Mesenchymal stem cell (in vitro differentiated cells and primary cell): Measurements from ENCODE around the gene C10orf71.

ENCODE experiments used
- DNase-seq: peaks from one replicate; pipeline ENCODE4 v3.0.0-alpha.2; 2013
- H2AFZ ChIP-seq: one replicate; pipeline ENCODE4 v1.6.1; 2013; ENCODE audit warnings: low read depth, mild to moderate bottlenecking, control low read depth, inconsistent platforms, low read length, moderate library complexity
- H2AK5ac ChIP-seq: 2 replicates; pipeline ENCODE4 v1.6.1; 2013; ENCODE audit warnings: low read length, moderate library complexity, mild to moderate bottlenecking, inconsistent platforms; ENCODE audit not compliant: severe bottlenecking
- H2BK120ac ChIP-seq: one replicate; pipeline ENCODE4 v1.6.1; 2013; ENCODE audit warnings: low read depth, mild to moderate bottlenecking, inconsistent platforms, low read length, moderate library complexity
- H2BK12ac ChIP-seq, 2 experiments: one replicate each; pipeline ENCODE4 v1.6.1; 2013; ENCODE audit warnings: inconsistent platforms in 2 of 2, low read length in 2 of 2, mild to moderate bottlenecking in 2 of 2, moderate library complexity in 2 of 2, control low read depth in 1 of 2
- H2BK15ac ChIP-seq: one replicate; pipeline ENCODE4 v1.6.1; 2013; ENCODE audit warnings: mild to moderate bottlenecking, low read depth, inconsistent platforms; ENCODE audit not compliant: poor library complexity, severe bottlenecking
- H2BK5ac ChIP-seq: 2 replicates; pipeline ENCODE4 v1.6.1; 2013; ENCODE audit warnings: low read depth, mild to moderate bottlenecking, low read length, control low read depth, inconsistent platforms; ENCODE audit not compliant: poor library complexity, severe bottlenecking
- H3K14ac ChIP-seq, 2 experiments: one replicate each; pipeline ENCODE4 v1.6.1; 2013; ENCODE audit warnings: inconsistent platforms in 2 of 2, low read length in 2 of 2, control low read depth in 1 of 2, mild to moderate bottlenecking in 1 of 2, moderate library complexity in 1 of 2
- H3K18ac ChIP-seq, 2 experiments: one replicate each; pipeline ENCODE4 v1.6.1; 2013; ENCODE audit warnings: inconsistent platforms in 2 of 2, low read length in 2 of 2, control low read depth in 1 of 2, low read depth in 1 of 2, mild to moderate bottlenecking in 1 of 2
- H3K23ac ChIP-seq, 2 experiments: one replicate each; pipeline ENCODE4 v1.6.1; 2013; ENCODE audit warnings: inconsistent platforms in 2 of 2, low read length in 2 of 2, mild to moderate bottlenecking in 2 of 2, moderate library complexity in 2 of 2, control low read depth in 1 of 2
- H3K27ac ChIP-seq: 2 replicates; pipeline ENCODE4 v1.5.1; 2013; ENCODE audit warnings: mild to moderate bottlenecking, moderate library complexity, low read length, control low read depth, inconsistent platforms; ENCODE audit not compliant: poor library complexity, severe bottlenecking
- H3K27me3 ChIP-seq, 2 experiments: 2 replicates each; pipeline versions ENCODE4 v1.6.1 to v1.7.0; 2013; ENCODE audit warnings: low read length in 2 of 2, mild to moderate bottlenecking in 2 of 2, moderate library complexity in 2 of 2, control low read depth in 1 of 2, inconsistent platforms in 1 of 2; ENCODE audit not compliant: control insufficient read depth in 1 of 2, insufficient read depth in 1 of 2
- H3K36me3 ChIP-seq, 2 experiments: 2 replicates each; pipeline versions ENCODE4 v1.6.1 to v1.7.0; 2013; ENCODE audit warnings: low read length in 2 of 2, control low read depth in 1 of 2, inconsistent platforms in 1 of 2, low read depth in 1 of 2, mild to moderate bottlenecking in 1 of 2; ENCODE audit not compliant: insufficient read depth in 2 of 2, control insufficient read depth in 1 of 2
- H3K4ac ChIP-seq, 2 experiments: one replicate each; pipeline ENCODE4 v1.6.1; 2013; ENCODE audit warnings: inconsistent platforms in 2 of 2, low read length in 2 of 2, mild to moderate bottlenecking in 2 of 2, moderate library complexity in 2 of 2, control low read depth in 1 of 2, low read depth in 1 of 2
- H3K4me1 ChIP-seq: 2 replicates; pipeline ENCODE4 v1.6.1; 2013; ENCODE audit warnings: low read depth, low read length, control low read depth; ENCODE audit not compliant: control insufficient read depth, insufficient read depth
- H3K4me2 ChIP-seq: 2 replicates; pipeline ENCODE4 v1.6.1; 2013; ENCODE audit warnings: low read length, mild to moderate bottlenecking, inconsistent platforms; ENCODE audit not compliant: poor library complexity, severe bottlenecking
- H3K4me3 ChIP-seq, 2 experiments: 2 replicates each; pipeline versions ENCODE4 v1.5.1 to v1.7.0; 2013; ENCODE audit warnings: low read length in 2 of 2, mild to moderate bottlenecking in 2 of 2, control low read depth in 1 of 2, low read depth in 1 of 2; ENCODE audit not compliant: insufficient read depth in 1 of 2
- H3K79me1 ChIP-seq: replicated peaks from 2 replicates; pipeline ENCODE4 v1.6.1; 2013; ENCODE audit warnings: mild to moderate bottlenecking, control low read depth, low read length, inconsistent platforms; ENCODE audit not compliant: poor library complexity, severe bottlenecking
- H3K9ac ChIP-seq: 2 replicates; pipeline ENCODE4 v1.7.0; 2013; ENCODE audit warnings: mild to moderate bottlenecking, low read length, moderate library complexity
- H3K9me3 ChIP-seq: 2 replicates; pipeline ENCODE4 v1.7.0; 2013; ENCODE audit warnings: mild to moderate bottlenecking, low read length; ENCODE audit not compliant: control insufficient read depth
- H4K8ac ChIP-seq: one replicate; pipeline ENCODE4 v1.6.1; 2013; ENCODE audit warnings: inconsistent platforms, mild to moderate bottlenecking, low read length, moderate library complexity
- H4K91ac ChIP-seq: one replicate; pipeline ENCODE4 v1.6.1; 2013; ENCODE audit warnings: mild to moderate bottlenecking, low read length, inconsistent platforms
- WGBS: methylation state at CpG from one replicate; pipeline ENCODE4 v1.1.7; 2013; ENCODE audit warnings: mixed read lengths; 5-methylcytosine and 5-hydroxymethylcytosine counted together

The C10orf71 gene

DNA sequence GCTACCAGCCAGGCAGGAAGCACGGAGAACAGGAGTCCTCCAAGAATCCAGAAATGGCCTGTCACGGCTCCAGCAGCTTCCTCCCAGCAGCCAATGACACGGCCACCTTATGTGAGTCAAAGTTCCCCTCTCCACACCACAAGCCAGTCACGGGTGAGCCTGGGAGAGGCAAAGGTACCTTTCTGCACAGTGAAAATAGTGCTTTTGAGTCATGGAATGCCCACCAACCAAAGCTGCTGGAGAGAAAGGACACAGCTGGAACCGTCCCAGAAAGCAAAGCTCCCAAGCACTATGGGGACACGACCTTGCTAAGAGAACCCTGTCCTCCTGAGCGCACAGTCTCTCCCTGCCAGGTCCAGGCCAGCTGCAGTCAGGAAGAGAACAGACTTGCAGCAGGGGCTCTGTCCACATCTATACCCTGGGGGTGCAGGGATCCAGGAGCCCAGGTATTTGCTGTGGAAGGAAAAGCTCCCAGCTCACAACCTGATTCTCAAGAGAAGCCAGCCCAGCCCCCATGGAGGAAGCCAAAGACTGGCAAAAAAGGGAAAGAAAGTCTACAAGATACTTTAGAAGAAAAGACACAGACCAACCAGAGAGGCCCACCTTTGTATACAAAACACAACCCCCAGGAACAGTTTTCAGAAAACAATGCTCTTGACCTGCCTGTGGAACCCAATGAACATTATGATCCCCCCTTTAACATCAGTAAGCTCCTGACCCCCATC, 24.4 kb downstream of the C10orf71 start:
- Histone ChIP-seq H4K8ac (no peak overlapping the region), H3K36me3 (no peaks in the 10 kb centered on the region), H2BK12ac (no peak overlapping the region), H3K27ac (no peak overlapping the region), H2AFZ (no peak overlapping the region), H3K18ac (no peak overlapping the region), H3K4me3 (no peak overlapping the region), H3K9ac (no peak overlapping the region), H3K27me3 (peaks cover 0 to 65% of the 10 kb centered on the region in 2 experiments), H3K14ac (no peak overlapping the region), H4K91ac (no peak overlapping the region), H3K23ac (no peak overlapping the region), H3K79me1 (no peaks in the 10 kb centered on the region), H2BK15ac (no peak overlapping the region), H3K4me1 (no peaks in the 10 kb centered on the region), H3K4ac (no peak overlapping the region), H2BK120ac (no peak overlapping the region), H2AK5ac (no peak overlapping the region), H3K9me3 (no peaks in the 10 kb centered on the region), H2BK5ac (no peak overlapping the region), H3K4me2 (no peak overlapping the region)
- 58% methylated on average over 7 of the region's 7 CpGs for WGBS
- no peak for DNase-seq

DNA sequence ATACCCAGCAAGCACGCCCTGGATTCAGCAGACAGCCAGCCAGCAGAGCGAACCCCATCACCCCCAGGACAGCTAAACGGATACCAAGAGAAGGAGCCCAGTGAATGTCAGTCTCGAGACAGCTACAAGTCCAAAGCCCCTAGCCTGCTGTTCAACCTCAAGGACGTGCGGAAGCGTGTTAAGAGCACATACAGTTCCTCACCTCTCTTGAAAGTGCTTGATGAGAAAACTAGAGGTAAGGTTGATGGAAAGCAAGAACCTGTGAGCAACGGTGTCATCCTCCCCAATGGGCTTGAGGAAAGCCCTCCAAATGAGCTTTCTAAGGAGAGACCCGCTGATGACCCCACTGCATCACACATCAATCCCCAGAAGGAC, 24.9 kb downstream of the C10orf71 start:
- Histone ChIP-seq H2BK15ac (no peak overlapping the region), H3K79me1 (no peaks in the 10 kb centered on the region), H4K8ac (no peak overlapping the region), H3K9me3 (no peaks in the 10 kb centered on the region), H2BK12ac (no peak overlapping the region), H2AK5ac (no peak overlapping the region), H3K4me2 (no peak overlapping the region), H2BK5ac (no peak overlapping the region), H3K9ac (no peak overlapping the region), H3K27ac (no peak overlapping the region), H2AFZ (no peak overlapping the region), H3K36me3 (no peaks in the 10 kb centered on the region), H3K4ac (no peak overlapping the region), H3K23ac (no peak overlapping the region), H4K91ac (no peak overlapping the region), H3K4me1 (no peaks in the 10 kb centered on the region), H3K18ac (no peak overlapping the region), H3K4me3 (no peak overlapping the region), H2BK120ac (no peak overlapping the region), H3K14ac (no peak overlapping the region), H3K27me3 (peaks cover 0 to 65% of the 10 kb centered on the region in 2 experiments)
- no peak for DNase-seq
- 75% methylated on average over 9 of the region's 9 CpGs for WGBS

DNA sequence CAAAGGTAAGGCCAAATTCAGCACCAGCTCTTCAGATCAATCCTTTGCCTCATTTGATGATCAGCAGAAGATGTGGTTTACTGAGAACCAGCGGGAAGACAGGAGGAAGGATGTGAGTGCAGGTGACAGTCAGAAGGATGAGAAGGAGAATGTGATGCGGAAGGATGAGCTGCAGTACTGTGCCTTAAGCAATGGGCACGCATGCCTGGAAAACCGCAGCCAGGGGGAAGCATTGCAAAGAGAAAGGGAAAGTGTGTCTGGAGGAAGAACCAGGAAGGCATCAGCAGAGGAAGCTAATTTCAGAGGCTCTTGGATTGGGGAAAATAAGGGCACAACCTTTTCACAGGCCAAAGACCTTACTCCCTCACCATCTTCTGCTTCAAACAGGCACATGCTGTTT, 25.7 kb downstream of the C10orf71 start:
- Histone ChIP-seq H4K8ac (no peak overlapping the region), H3K4me2 (no peak overlapping the region), H3K4me3 (no peak overlapping the region), H3K18ac (no peak overlapping the region), H3K4ac (no peak overlapping the region), H3K9ac (no peak overlapping the region), H3K23ac (no peak overlapping the region), H2BK12ac (no peak overlapping the region), H3K14ac (no peak overlapping the region), H2AFZ (no peak overlapping the region), H3K79me1 (no peaks in the 10 kb centered on the region), H2BK5ac (no peak overlapping the region), H3K9me3 (no peaks in the 10 kb centered on the region), H3K4me1 (no peaks in the 10 kb centered on the region), H3K36me3 (no peaks in the 10 kb centered on the region), H4K91ac (no peak overlapping the region), H3K27me3 (peaks cover 0 to 68% of the 10 kb centered on the region in 2 experiments), H2AK5ac (no peak overlapping the region), H2BK120ac (no peak overlapping the region), H2BK15ac (no peak overlapping the region), H3K27ac (no peak overlapping the region)
- no peak for DNase-seq
- 50% methylated on average over 4 of the region's 4 CpGs for WGBS

DNA sequence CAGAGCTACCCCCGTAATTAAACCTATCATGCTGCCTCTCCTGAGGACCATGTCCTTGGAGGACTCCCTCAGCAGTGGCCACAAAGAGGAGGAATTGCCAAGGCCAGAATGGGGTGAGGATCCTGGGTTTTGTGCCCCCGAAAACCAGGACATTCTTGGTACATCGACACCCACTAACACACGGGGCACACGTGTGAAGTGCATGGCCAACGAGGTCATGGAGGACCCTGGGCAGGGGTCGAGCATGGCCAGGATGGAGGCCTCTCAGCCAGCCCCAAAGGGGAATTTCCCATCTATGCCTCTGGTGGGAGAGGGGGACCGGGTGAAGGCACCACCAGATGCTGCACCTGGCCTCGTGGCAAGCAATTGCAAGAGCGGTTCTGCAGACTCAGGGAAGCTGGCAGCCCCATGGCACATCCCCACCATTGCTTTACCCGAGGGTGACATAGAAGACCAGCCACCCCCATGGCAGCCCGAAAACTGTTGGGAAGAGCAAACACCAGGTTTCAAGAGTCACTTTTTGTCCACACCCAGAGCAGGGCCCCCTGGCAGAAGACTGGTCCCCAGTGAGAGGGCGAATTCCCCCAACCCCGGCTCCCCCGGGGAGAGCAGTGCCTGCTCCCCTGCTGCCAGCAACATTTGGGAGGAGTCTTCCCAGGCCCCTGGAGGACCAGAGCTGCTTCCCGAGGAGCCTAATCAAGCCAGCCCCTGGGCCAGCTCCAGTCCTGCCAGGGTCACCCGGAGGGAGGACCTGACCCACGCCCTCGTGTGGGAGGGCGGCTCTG, 26.4 kb downstream of the C10orf71 start:
- H3K27ac ChIP-seq = no peak overlapping the region
- no peak overlapping the region for H2BK15ac ChIP-seq
- H3K9me3 ChIP-seq = no peaks in the 10 kb centered on the region
- H4K8ac ChIP-seq = no peak overlapping the region
- no peak for DNase-seq
- H3K23ac ChIP-seq = no peak overlapping the region
- no peaks in the 10 kb centered on the region for H3K79me1 ChIP-seq
- H2AK5ac ChIP-seq = no peak overlapping the region
- no peak overlapping the region for H3K14ac ChIP-seq
- no peak overlapping the region for H4K91ac ChIP-seq
- H3K18ac ChIP-seq = no peak overlapping the region
- H2BK12ac ChIP-seq = no peak overlapping the region
- 77% methylated on average over 20 of the region's 20 CpGs for WGBS
- H3K4me3 ChIP-seq = no peak overlapping the region
- no peak overlapping the region for H3K4ac ChIP-seq
- peaks cover 0 to 68% of the 10 kb centered on the region in 2 experiments for H3K27me3 ChIP-seq
- no peaks in the 10 kb centered on the region for H3K4me1 ChIP-seq
- H2AFZ ChIP-seq = no peak overlapping the region
- H3K36me3 ChIP-seq = no peaks in the 10 kb centered on the region
- no peak overlapping the region for H3K9ac ChIP-seq
- H2BK5ac ChIP-seq = no peak overlapping the region
- H3K4me2 ChIP-seq = no peak overlapping the region
- no peak overlapping the region for H2BK120ac ChIP-seq
